Subcutaneous abdominal adipose tissue (tissue), 5 donors: ENCODE data around the gene LUC7L3.
"Not testable (repeated sequence)": the region's sequence is repeated elsewhere in the genome, so short reads cannot be mapped to it uniquely, and the experiment has no call there.

ENCODE experiments used
- H3K27ac ChIP-seq: one replicate; pipeline ENCODE4 v1.7.0; 2013; ENCODE audit warnings: low read depth, mild to moderate bottlenecking, inconsistent platforms, low read length, moderate library complexity
- H3K27me3 ChIP-seq, 5 donors: one replicate each; pipeline ENCODE4 v1.7.0; 2013; ENCODE audit warnings: low read length in 5 of 5, inconsistent platforms in 1 of 5; ENCODE audit not compliant: control insufficient read depth in 5 of 5, insufficient read depth in 4 of 5
- H3K36me3 ChIP-seq, 5 donors: one replicate each; pipeline ENCODE4 v1.7.0; 2013; ENCODE audit warnings: low read length in 5 of 5; ENCODE audit not compliant: control insufficient read depth in 5 of 5, insufficient read depth in 5 of 5
- H3K4me1 ChIP-seq, 5 donors: one replicate each; pipeline ENCODE4 v1.7.0; 2013; ENCODE audit warnings: low read length in 5 of 5, mild to moderate bottlenecking in 3 of 5, moderate library complexity in 1 of 5; ENCODE audit not compliant: control insufficient read depth in 5 of 5, insufficient read depth in 5 of 5
- H3K4me3 ChIP-seq, 5 donors: one replicate each; pipeline ENCODE4 v1.7.0; 2013; ENCODE audit warnings: low read length in 5 of 5, low read depth in 1 of 5
- H3K9ac ChIP-seq, 5 donors: one replicate each; pipeline ENCODE4 v1.7.0; 2013; ENCODE audit warnings: low read length in 5 of 5, mild to moderate bottlenecking in 4 of 5, moderate library complexity in 3 of 5
- H3K9me3 ChIP-seq, 5 donors: one replicate each; pipeline ENCODE4 v1.7.0; 2013; ENCODE audit warnings: low read length in 5 of 5; ENCODE audit not compliant: control insufficient read depth in 5 of 5
- donor health status: healthy.
- donor health status: healthy.
- donor health status: healthy.
- donor health status: healthy.
- donor health status: healthy.

LUC7L3 gene

GRCh38 chr17:50710025-50710424 lies 9.4 kb upstream of the LUC7L3 start:
- H3K9me3 ChIP-seq = no peaks in the 10 kb centered on the region
- no peak overlapping the region for H3K4me3 ChIP-seq
- H3K9ac ChIP-seq = no peak overlapping the region
- peaks cover 6 to 33% (median 31%) of the 10 kb centered on the region in 5 donors for H3K4me1 ChIP-seq
- no peak overlapping the region for H3K27ac ChIP-seq
- H3K27me3 ChIP-seq = no peaks in the 10 kb centered on the region
- peaks cover 0 to 5% (median 0%) of the 10 kb centered on the region in 5 donors for H3K36me3 ChIP-seq

GRCh38 chr17:50710650-50711049 lies 8.8 kb upstream of the LUC7L3 start:
- Histone ChIP-seq H3K4me3 (no peak overlapping the region), H3K4me1 (peaks cover 6 to 33% (median 29%) of the 10 kb centered on the region in 5 donors), H3K9ac (no peak overlapping the region), H3K27me3 (no peaks in the 10 kb centered on the region), H3K9me3 (no peaks in the 10 kb centered on the region), H3K36me3 (peaks cover 0 to 3% (median 0%) of the 10 kb centered on the region in 5 donors), H3K27ac (no peak overlapping the region)

GRCh38 chr17:50712641-50713040 lies 6.8 kb upstream of the LUC7L3 start:
- H3K4me3 ChIP-seq = no peak overlapping the region
- H3K9me3 ChIP-seq = no peaks in the 10 kb centered on the region
- H3K4me1 ChIP-seq = peaks cover 6 to 19% (median 14%) of the 10 kb centered on the region in 5 donors
- H3K9ac ChIP-seq = no peak overlapping the region
- H3K27me3 ChIP-seq = no peaks in the 10 kb centered on the region
- H3K36me3 ChIP-seq = no peaks in the 10 kb centered on the region
- no peak overlapping the region for H3K27ac ChIP-seq

- H3K27ac ChIP-seq = no peak overlapping the region
- no peak overlapping the region for H3K9ac ChIP-seq
- no peaks in the 10 kb centered on the region for H3K9me3 ChIP-seq
- no peaks in the 10 kb centered on the region for H3K36me3 ChIP-seq
- peaks cover 0 to 9% (median 8%) of the 10 kb centered on the region in 5 donors for H3K4me1 ChIP-seq
- no peak overlapping the region for H3K4me3 ChIP-seq
- no peaks in the 10 kb centered on the region for H3K27me3 ChIP-seq
Observed at GRCh38 chr17:50715471-50715870, 3.9 kb upstream of the LUC7L3 start.

GRCh38 chr17:50719924-50720794 lies 756 bp downstream of the LUC7L3 start:
- no peaks in the 10 kb centered on the region for H3K27me3 ChIP-seq
- H3K4me1 ChIP-seq = peaks cover 0 to 48% (median 43%) of the 10 kb centered on the region in 5 donors
- H3K9me3 ChIP-seq = no peaks in the 10 kb centered on the region
- H3K4me3 ChIP-seq = peak overlapping the region; percentile 89 to 98 (median 91)
- no peaks in the 10 kb centered on the region for H3K36me3 ChIP-seq
- peak overlapping the region; percentile 97 for H3K27ac ChIP-seq
- peak overlapping the region; percentile 69 to 99 (median 97) for H3K9ac ChIP-seq

- H3K36me3 ChIP-seq = no peaks in the 10 kb centered on the region
- H3K27me3 ChIP-seq = no peaks in the 10 kb centered on the region
- no peaks in the 10 kb centered on the region for H3K9me3 ChIP-seq
- peak overlapping the region; percentile 89 to 98 (median 91) for H3K4me3 ChIP-seq
- H3K9ac ChIP-seq = peak overlapping the region; percentile 19 to 99 (median 97)
- peak overlapping the region; percentile 97 for H3K27ac ChIP-seq
- H3K4me1 ChIP-seq = peaks cover 0 to 55% (median 51%) of the 10 kb centered on the region in 5 donors
Observed at GRCh38 chr17:50721194-50722010, 2.0 kb downstream of the LUC7L3 start.

- Histone ChIP-seq H3K4me3 (no peak overlapping the region), H3K9ac (peak overlapping the region in 1 of 5 donors; percentile 1), H3K36me3 (no peaks in the 10 kb centered on the region), H3K27ac (no peak overlapping the region), H3K27me3 (no peaks in the 10 kb centered on the region), H3K4me1 (peaks cover 0 to 62% (median 60%) of the 10 kb centered on the region in 5 donors), H3K9me3 (no peaks in the 10 kb centered on the region)
Observed at GRCh38 chr17:50722746-50723145, 3.3 kb downstream of the LUC7L3 start.

- not testable (repeated sequence) for H3K27me3 ChIP-seq, H3K27ac ChIP-seq, H3K9me3 ChIP-seq, H3K4me3 ChIP-seq, H3K9ac ChIP-seq, H3K36me3 ChIP-seq
- H3K4me1 ChIP-seq = peaks cover 0 to 66% (median 62%) of the 10 kb centered on the region in 5 donors
Observed at GRCh38 chr17:50724622-50725021, 5.2 kb downstream of the LUC7L3 start.

GRCh38 chr17:50725769-50726655 lies 6.6 kb downstream of the LUC7L3 start:
- no peak overlapping the region for H3K27ac ChIP-seq
- no peak overlapping the region for H3K9ac ChIP-seq
- no peaks in the 10 kb centered on the region for H3K9me3 ChIP-seq
- H3K27me3 ChIP-seq = no peaks in the 10 kb centered on the region
- no peaks in the 10 kb centered on the region for H3K36me3 ChIP-seq
- no peak overlapping the region for H3K4me3 ChIP-seq
- H3K4me1 ChIP-seq = peaks cover 0 to 61% (median 59%) of the 10 kb centered on the region in 5 donors
